ENCODE results near the gene PLAAT5. TPM values are rescaled to one million over a fixed set of nuclear protein-coding genes. Genes with fewer than 3 reads are reported as not detected.
"Not testable (repeated sequence)": the region's sequence is repeated elsewhere in the genome, so short reads cannot be mapped to it uniquely, and the experiment has no call there.

PLAAT5 gene
- polyA plus RNA-seq, 6 donors from 2014 or later, result not detected

DNA sequence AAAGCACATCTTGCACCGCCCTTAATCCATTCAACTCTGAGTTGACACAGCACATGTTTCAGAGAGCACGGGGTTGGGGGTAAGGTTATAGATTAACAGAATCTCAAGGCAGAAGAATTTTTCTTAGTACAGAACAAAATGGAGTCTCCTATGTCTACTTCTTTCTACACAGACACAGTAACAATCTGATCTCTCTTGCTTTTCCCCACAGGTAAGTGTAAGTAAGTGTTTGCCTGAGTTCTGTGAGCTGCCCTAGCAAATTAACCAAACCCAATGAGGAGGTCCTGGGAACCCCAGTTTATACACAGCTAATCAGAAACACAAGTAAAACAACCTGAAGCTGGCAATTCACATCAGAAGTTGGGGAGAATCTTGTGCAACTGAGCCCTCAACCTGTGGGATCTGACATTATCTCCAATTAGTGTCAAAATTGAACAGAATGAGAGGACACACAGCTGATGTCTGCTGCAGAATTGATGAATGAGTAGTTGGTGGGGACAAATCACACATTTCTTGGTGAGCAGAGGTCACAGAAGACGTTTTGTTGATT, 37.8 kb upstream of the PLAAT5 start:
- Mint-ChIP-seq H3K4me1 (peaks cover 20 to 28% (median 21%) of the 10 kb centered on the region in 3 donors), H3K27ac (peak overlapping the region in 1 of 6 donors; percentile 22)
- not testable (repeated sequence) for ATAC-seq (ENCODE audit: low read depth in 2 of 2); H3K27me3 Mint-ChIP-seq; H3K4me3 Mint-ChIP-seq; H3K36me3 Mint-ChIP-seq; H3K9me3 Mint-ChIP-seq; DNase-seq

DNA sequence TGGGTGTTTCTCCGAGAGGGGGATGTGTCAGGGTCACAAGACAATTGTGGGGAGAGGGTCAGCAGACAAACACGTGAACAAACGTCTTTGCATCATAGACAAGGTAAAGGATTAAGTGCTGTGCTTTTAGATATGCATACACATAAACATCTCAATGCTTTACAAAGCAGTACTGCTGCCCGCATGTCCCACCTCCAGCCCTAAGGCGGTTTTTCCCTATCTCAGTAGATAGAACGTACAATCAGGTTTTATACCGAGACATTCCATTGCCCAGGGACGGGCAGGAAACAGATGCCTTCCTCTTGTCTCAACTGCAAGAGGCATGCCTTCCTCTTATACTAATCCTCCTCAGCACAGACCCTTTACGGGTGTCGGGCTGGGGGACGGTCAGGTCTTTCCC, 37.2 kb upstream of the PLAAT5 start:
- peaks cover 0 to 13% (median 4%) of the 10 kb centered on the region in 7 donors for H3K9me3 Mint-ChIP-seq
- H3K4me3 Mint-ChIP-seq, result peak overlapping the region in 1 of 8 donors; percentile 22
- peaks cover 8 to 14% (median 11%) of the 10 kb centered on the region in 3 donors for H3K27me3 Mint-ChIP-seq
- not testable (repeated sequence) for H3K27ac Mint-ChIP-seq; ATAC-seq (ENCODE audit: low read depth in 2 of 2); DNase-seq; H3K36me3 Mint-ChIP-seq
- H3K4me1 Mint-ChIP-seq, result peaks cover 17 to 28% (median 21%) of the 10 kb centered on the region in 3 donors

DNA sequence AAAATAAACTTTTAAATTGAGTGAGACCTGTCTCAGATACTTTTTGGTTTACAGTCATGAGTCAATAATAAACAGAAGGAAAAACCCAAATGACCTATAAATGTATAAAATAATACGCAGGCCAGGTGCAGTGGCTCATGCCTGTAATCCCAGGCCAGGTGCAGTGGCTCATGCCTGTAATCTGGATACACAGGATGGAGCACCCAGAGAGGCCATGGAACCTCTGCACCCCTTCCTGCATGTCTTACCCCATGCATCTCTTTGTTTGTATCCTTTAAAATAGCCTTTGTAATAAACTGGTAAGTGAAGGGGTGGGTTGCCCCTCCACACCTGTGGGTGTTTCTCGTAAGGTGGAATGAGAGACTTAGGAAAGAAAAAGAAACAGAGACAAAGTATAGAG, 36.7 kb upstream of the PLAAT5 start:
- ATAC-seq (ENCODE audit: low read depth in 2 of 2) (no peak), DNase-seq (no peak)
- Mint-ChIP-seq H3K36me3 (peaks cover 0 to 9% of the 10 kb centered on the region in 2 donors), H3K4me3 (no peak overlapping the region), H3K27ac (peak overlapping the region in 1 of 6 donors; percentile 18), H3K4me1 (peaks cover 16 to 27% (median 21%) of the 10 kb centered on the region in 3 donors), H3K27me3 (peaks cover 10 to 16% (median 16%) of the 10 kb centered on the region in 3 donors), H3K9me3 (peaks cover 0 to 14% (median 5%) of the 10 kb centered on the region in 7 donors)

DNA sequence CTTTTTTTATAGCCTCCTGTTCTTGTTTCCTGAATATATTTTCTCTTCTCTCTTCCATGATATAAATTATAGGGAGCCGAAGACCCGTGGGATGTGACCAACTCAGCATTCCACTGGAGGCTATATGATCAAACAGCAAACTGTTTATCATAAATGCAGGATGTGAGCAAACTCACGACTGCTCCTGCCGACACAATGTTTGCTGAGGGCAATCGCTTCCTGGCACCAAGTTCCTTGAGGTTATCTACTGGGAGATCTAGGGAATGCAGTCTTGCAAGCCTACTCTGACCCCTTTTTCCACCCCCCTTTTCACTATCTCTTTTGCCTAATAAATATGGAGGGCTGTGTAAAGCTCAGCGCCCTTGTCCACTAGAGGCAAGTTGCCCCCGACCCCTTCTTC, 32.2 kb upstream of the PLAAT5 start:
- no peak overlapping the region for H3K4me3 Mint-ChIP-seq
- DNase-seq (no peak), ATAC-seq (ENCODE audit: low read depth in 2 of 2) (no peak)
- peaks cover 0 to 9% of the 10 kb centered on the region in 2 donors for H3K36me3 Mint-ChIP-seq
- peaks cover 0 to 8% (median 6%) of the 10 kb centered on the region in 3 donors for H3K4me1 Mint-ChIP-seq
- no peak overlapping the region for H3K27ac Mint-ChIP-seq
- peaks cover 5 to 24% (median 10%) of the 10 kb centered on the region in 7 donors for H3K9me3 Mint-ChIP-seq
- H3K27me3 Mint-ChIP-seq, result peaks cover 20 to 27% (median 24%) of the 10 kb centered on the region in 3 donors

DNA sequence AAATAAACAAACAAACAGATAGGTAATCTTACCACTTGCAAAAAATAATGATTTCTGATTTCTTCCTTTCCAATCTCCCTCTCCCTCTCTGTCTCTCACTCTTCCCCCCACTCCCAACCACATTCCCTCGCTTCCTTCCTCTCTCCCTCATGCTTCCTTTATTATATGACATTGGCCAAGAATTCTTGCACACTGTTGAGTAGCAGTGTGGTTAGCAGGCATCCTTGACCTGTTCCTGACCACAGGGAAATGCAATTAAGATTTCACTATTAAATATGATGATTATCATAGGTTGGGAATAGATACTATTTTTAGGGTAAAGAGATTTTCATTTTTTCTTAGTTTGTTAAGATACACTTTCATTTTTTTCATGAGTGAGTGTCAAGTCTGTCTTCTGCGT, 30.9 kb upstream of the PLAAT5 start:
- H3K4me3 Mint-ChIP-seq, result no peak overlapping the region
- H3K27me3 Mint-ChIP-seq, result peaks cover 20 to 27% (median 24%) of the 10 kb centered on the region in 3 donors
- no peaks in the 10 kb centered on the region for H3K4me1 Mint-ChIP-seq
- DNase-seq (no peak), ATAC-seq (ENCODE audit: low read depth in 2 of 2) (no peak)
- H3K9me3 Mint-ChIP-seq, result peaks cover 5 to 24% (median 12%) of the 10 kb centered on the region in 7 donors
- peaks cover 0 to 9% of the 10 kb centered on the region in 2 donors for H3K36me3 Mint-ChIP-seq
- H3K27ac Mint-ChIP-seq, result peak overlapping the region in 1 of 6 donors; percentile 58

DNA sequence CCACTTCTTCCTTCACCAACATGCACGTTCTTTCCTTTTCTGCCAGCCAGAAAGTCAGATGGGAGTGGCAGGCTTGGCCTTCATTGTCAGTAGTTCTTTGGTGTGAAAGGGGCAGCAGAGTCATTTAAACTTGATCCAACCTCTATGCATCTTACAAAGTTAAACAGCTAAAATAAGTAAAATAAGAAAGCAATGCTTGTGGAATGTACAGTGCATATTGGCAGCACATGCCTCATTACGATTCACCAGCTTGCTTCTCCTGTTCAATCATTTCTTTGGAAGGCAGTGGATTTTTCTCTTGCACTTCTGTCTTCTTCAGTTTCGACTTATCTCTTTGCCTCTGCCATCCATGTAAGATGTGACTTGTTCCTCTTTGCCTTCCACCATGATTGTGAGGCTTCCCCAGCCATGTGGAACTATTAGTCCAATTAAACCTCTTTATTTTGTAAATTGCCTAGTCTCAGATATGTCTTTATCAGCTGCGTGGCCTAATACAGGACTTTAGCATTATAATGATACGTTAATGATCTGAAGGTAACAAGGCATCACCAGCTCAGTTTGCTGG, 29.7 kb upstream of the PLAAT5 start:
- H3K4me1 Mint-ChIP-seq, result no peaks in the 10 kb centered on the region
- H3K36me3 Mint-ChIP-seq, result peaks cover 0 to 9% of the 10 kb centered on the region in 2 donors
- DNase-seq (no peak), ATAC-seq (ENCODE audit: low read depth in 2 of 2) (no peak)
- H3K9me3 Mint-ChIP-seq, result peaks cover 5 to 23% (median 12%) of the 10 kb centered on the region in 7 donors
- peaks cover 20 to 27% (median 24%) of the 10 kb centered on the region in 3 donors for H3K27me3 Mint-ChIP-seq
- H3K27ac Mint-ChIP-seq, result no peak overlapping the region
- H3K4me3 Mint-ChIP-seq, result no peak overlapping the region

DNA sequence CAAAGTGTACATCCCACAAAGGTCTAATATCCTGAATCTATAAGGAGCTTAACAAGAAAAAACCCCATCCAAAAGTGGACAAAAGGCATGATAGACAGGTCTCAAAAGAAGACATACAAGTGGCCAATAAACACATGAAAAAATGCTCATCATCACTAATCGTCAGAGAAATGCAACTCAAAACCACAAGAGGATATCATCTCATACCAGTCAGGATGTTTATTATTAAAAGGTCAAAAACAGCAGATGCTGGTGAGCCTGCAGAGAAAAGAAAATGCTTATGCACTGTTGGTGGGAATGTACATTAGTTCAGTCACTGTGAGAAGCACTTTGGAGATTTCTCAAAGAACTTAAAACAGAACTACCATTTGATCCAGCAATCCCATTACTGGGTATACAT, 27.6 kb upstream of the PLAAT5 start:
- Mint-ChIP-seq H3K27me3 (peaks cover 16 to 19% (median 18%) of the 10 kb centered on the region in 3 donors), H3K4me1 (no peaks in the 10 kb centered on the region), H3K4me3 (no peak overlapping the region), H3K9me3 (peaks cover 5 to 15% (median 7%) of the 10 kb centered on the region in 7 donors), H3K36me3 (peaks cover 0 to under 1% of the 10 kb centered on the region in 2 donors), H3K27ac (no peak overlapping the region)
- DNase-seq, result no peak
- no peak for ATAC-seq (ENCODE audit: low read depth in 2 of 2)

DNA sequence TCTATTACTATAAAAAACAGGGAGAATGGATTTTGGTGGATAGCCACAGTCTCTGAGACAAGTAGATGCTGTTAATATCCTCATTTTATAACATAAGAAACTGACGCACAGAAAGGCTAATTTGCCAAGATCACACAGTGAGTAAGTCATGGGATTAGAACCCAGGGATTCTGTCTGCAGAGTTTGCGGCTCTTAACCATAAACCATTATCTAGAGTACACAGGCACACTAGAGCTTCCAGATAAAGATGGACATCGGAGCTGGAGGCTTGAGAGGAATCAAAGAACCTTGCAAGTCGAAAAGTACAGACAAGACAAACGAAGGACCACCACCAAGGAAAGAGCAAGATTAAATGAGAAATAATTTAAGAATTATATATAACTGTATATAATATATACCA, 26.2 kb upstream of the PLAAT5 start:
- no peaks in the 10 kb centered on the region for H3K36me3 Mint-ChIP-seq
- no peaks in the 10 kb centered on the region for H3K4me1 Mint-ChIP-seq
- ATAC-seq (ENCODE audit: low read depth in 2 of 2) (no peak), DNase-seq (no peak)
- no peak overlapping the region for H3K4me3 Mint-ChIP-seq
- H3K27me3 Mint-ChIP-seq, result peaks cover 7 to 10% (median 9%) of the 10 kb centered on the region in 3 donors
- no peak overlapping the region for H3K27ac Mint-ChIP-seq
- H3K9me3 Mint-ChIP-seq, result peaks cover 0 to 11% (median 7%) of the 10 kb centered on the region in 7 donors

DNA sequence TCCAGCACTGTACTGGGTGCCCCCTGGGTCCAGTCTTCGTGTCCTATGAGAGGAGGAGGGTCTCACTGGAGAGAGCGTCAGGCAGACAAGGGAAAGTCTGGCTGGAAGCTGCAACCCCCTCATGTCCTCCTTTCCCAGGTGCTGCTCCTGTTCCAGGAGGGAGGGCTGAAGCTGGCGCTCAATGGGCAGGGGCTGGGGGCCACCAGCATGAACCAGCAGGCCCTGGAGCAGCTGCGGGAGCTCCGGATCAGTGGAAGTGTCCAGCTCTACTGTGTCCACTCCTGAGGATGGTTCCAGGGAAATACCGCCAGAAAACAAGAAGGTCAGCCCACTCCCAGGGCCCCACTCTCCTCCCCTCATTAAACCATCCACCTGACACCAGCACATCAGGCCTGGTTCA, 25.1 kb upstream of the PLAAT5 start:
- Mint-ChIP-seq H3K27ac (no peak overlapping the region), H3K36me3 (no peaks in the 10 kb centered on the region), H3K4me3 (no peak overlapping the region), H3K9me3 (peaks cover 0 to 10% (median 6%) of the 10 kb centered on the region in 7 donors), H3K27me3 (peaks cover 0 to 9% (median 4%) of the 10 kb centered on the region in 3 donors), H3K4me1 (no peaks in the 10 kb centered on the region)
- DNase-seq (no peak), ATAC-seq (ENCODE audit: low read depth in 2 of 2) (no peak)

DNA sequence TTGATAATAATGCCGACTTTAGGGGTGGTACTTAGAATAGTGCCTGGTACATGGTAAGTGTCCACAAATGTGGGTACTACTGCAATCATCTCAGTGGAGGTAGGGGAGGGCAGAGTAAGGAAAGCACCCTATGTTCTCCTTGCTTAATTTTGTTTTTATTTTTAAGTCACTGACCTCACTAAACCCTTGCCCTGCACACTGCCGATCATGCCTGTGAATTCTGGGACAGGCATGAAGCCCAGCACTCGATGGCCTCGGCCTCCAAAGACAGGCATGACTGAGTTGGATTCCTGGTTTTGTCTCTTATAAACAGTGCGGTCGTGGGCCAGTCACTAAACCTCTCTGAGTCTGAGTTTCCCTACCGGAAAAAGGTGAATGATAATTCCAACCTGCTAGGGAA, 21.8 kb upstream of the PLAAT5 start:
- Mint-ChIP-seq H3K4me1 (no peaks in the 10 kb centered on the region), H3K9me3 (peaks cover 0 to 2% (median 0%) of the 10 kb centered on the region in 7 donors), H3K4me3 (no peak overlapping the region), H3K36me3 (no peaks in the 10 kb centered on the region), H3K27me3 (peaks cover 0 to 23% (median 5%) of the 10 kb centered on the region in 3 donors), H3K27ac (peak overlapping the region in 1 of 6 donors; percentile 36)
- no peak for ATAC-seq (ENCODE audit: low read depth in 2 of 2)
- DNase-seq, result no peak

DNA sequence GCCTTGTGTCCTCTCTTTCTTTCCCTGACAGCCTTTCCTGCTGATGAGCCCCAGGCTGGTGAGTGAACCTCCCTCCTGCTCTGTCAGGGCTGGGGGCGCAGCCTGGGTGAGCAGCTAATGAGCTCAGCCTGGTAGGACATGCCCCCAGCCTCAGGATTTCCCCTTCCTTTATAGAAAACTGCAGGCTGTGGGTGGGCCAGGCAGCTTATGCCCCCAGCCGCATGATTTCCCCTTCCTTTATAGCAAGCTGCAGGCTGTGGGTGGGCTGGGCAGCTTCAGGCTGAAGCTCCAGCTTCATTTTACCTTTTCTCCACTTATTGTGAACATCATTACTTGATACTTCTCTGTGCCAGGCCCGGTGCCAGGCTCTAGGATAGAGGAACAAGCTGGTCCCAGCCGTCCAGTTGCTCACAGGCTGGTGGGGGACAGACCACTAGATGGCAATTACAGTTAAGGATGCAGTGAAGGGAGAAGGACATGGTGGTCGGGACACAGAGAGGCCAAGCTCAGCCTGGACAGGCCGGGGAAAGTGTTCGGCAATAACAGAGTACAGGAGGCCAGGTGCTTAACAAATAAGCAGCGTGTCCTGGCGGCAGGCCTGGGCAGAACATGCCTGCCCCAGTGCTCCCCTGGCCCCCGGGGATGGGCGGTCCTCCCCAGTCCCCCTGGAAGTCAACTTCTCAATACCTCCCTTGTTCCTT, 20.2 kb upstream of the PLAAT5 start:
- Mint-ChIP-seq H3K27ac (no peak overlapping the region), H3K27me3 (peaks cover 5 to 37% (median 14%) of the 10 kb centered on the region in 3 donors), H3K9me3 (no peaks in the 10 kb centered on the region), H3K4me1 (peaks cover 4 to 9% (median 4%) of the 10 kb centered on the region in 3 donors), H3K4me3 (no peak overlapping the region), H3K36me3 (no peaks in the 10 kb centered on the region)
- ATAC-seq (ENCODE audit: low read depth in 2 of 2), result no peak
- DNase-seq, result no peak

DNA sequence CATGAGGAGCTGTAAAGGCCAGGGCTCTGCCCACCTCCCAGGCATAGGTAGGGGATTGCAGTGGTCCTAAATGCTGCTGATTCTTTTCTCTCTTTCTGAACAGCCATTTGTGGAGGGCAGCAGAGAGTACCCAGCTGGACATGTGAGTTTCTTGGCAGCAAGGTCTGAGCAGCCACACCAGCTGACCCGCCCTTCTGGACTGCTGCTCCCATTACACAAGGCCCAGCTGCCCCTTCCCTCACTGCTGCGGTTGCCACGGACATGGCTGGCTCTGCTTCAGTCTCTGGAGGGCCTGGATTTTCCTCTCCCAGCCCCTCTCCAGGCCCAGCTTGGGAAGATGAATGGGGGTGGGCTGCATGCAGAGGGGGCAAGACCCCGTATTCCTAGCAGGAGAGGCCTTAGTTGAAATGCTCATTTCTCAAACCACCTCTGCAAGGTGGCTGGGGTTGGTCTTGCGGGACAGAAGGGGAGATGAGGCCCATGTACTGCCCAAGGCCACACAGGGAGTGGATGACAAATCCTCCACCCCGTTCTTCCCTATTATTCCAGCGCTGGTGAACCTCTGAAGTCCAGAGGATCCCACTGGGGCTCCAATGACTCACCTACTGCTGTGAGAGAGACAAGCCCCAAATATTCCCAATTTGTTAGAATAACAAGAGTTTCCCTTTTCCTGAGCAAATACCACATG, 19.5 kb upstream of the PLAAT5 start:
- Mint-ChIP-seq H3K27ac (no peak overlapping the region), H3K36me3 (no peaks in the 10 kb centered on the region), H3K27me3 (peaks cover 5 to 44% (median 17%) of the 10 kb centered on the region in 3 donors), H3K9me3 (no peaks in the 10 kb centered on the region), H3K4me1 (peaks cover 4 to 15% (median 11%) of the 10 kb centered on the region in 3 donors), H3K4me3 (no peak overlapping the region)
- DNase-seq (no peak), ATAC-seq (ENCODE audit: low read depth in 2 of 2) (no peak)

DNA sequence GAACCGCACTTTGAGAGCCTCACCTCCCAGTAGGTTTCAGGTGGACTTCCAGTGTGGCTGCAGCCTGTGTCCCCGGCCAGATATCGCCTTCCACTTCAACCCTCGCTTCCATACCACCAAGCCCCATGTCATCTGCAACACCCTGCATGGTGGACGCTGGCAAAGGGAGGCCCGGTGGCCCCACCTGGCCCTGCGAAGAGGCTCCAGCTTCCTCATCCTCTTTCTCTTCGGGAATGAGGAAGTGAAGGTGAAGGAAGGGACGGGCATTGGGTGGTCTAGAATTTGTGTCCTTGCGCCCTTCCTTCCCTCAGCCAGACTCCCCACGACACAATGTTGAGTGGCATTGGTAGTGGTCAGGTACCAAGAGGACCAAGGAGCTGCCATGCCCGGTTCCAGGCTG, 17.8 kb upstream of the PLAAT5 start:
- H3K27ac Mint-ChIP-seq, result no peak overlapping the region
- H3K4me1 Mint-ChIP-seq, result peaks cover 4 to 16% (median 16%) of the 10 kb centered on the region in 3 donors
- no peak overlapping the region for H3K4me3 Mint-ChIP-seq
- no peak for DNase-seq
- no peaks in the 10 kb centered on the region for H3K9me3 Mint-ChIP-seq
- H3K36me3 Mint-ChIP-seq, result no peaks in the 10 kb centered on the region
- ATAC-seq (ENCODE audit: low read depth in 2 of 2), result no peak
- H3K27me3 Mint-ChIP-seq, result peaks cover 5 to 59% (median 25%) of the 10 kb centered on the region in 3 donors

All from naive B cell (primary cell).